Activated CD4-positive, alpha-beta T cell treated with anti-CD3 and anti-CD28 coated beads, Interleukin-2, amount 10 ng/mL, durations not matched to agents 7 days and 5 days (primary cell): ENCODE measurements around the gene TMEM272. TPM values are rescaled to one million over a fixed set of nuclear protein-coding genes. Genes with fewer than 3 reads are reported as not detected.
"Not testable (repeated sequence)": the region's sequence is repeated elsewhere in the genome, so short reads cannot be mapped to it uniquely, and the experiment has no call there.

ENCODE experiments used
- CTCF ChIA-PET: fragments of 350-600 bp; sonication (Branson Sonifier 250); formaldehyde crosslinking; loops from one replicate; lab custom pipeline; 2021; ENCODE audit warnings: antibody characterized with exemption; lab: Charles Lee
- POLR2A ChIA-PET: fragments of 350-600 bp; sonication (Branson Sonifier 250); formaldehyde crosslinking; loops from one replicate; lab custom pipeline; 2021; ENCODE audit warnings: antibody characterized with exemption; lab: Charles Lee
- DNase-seq: peaks from one replicate; pipeline ENCODE4 v3.0.0-alpha.2; 2020
- H3K27ac Mint-ChIP-seq: one replicate; pipeline ENCODE4 v1.8.0; 2021; ENCODE audit warnings: mild to moderate bottlenecking, moderate library complexity, mixed read lengths
- H3K27me3 Mint-ChIP-seq: one replicate; pipeline ENCODE4 v1.8.0; 2021; ENCODE audit warnings: mixed read lengths
- H3K36me3 Mint-ChIP-seq: one replicate; pipeline ENCODE4 v1.8.0; 2021; ENCODE audit warnings: low read depth, mixed read lengths
- H3K4me1 Mint-ChIP-seq: one replicate; pipeline ENCODE4 v1.8.0; 2021; ENCODE audit warnings: mixed read lengths
- H3K4me3 Mint-ChIP-seq: one replicate; pipeline ENCODE4 v1.8.0; 2021; ENCODE audit warnings: mild to moderate bottlenecking, moderate library complexity, mixed read lengths
- H3K9me3 Mint-ChIP-seq: one replicate; pipeline ENCODE4 v1.8.0; 2021; ENCODE audit warnings: mixed read lengths
- total RNA-seq, 2 experiments: library from RNA; stranded (reverse); gene quantifications; one replicate each; pipeline ENCODE4 v1.2.3, GENCODE V29; 2021

The TMEM272 gene
- total RNA-seq, 2 experiments from 2014 or later: 1.3 to 1.5 TPM

DNA sequence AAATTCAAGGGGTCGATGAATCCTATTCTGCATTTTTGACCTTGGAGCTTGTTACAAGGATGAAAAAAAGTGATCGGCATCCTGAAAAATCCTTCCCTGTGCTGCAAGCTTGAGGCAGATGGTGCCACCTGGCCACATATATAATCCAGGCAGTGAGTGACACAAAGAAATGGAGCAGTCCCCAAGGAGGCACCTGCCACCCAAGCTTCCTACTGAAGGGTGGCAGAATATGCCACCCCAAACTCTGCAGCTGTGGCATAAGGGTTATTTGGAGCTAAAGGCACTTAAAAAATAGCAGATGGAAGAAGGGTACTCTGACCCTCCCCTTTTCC is 15.4 kb downstream of the TMEM272 start:
- DNase-seq: no peak
- ChIA-PET POLR2A (no interaction called here), CTCF (interaction anchor here (1.1 to 7.5 kb wide), 2 partner anchors 15 to 704 kb away, joined by 3 to 41 read pairs; no protein-coding TSS in a partner anchor)
- H3K27ac Mint-ChIP-seq: no peak overlapping the region
- H3K4me3 Mint-ChIP-seq: no peak overlapping the region
- no peaks in the 10 kb centered on the region for H3K36me3 Mint-ChIP-seq
- no peaks in the 10 kb centered on the region for H3K9me3 Mint-ChIP-seq
- H3K4me1 Mint-ChIP-seq: peaks cover 81% of the 10 kb centered on the region
- no peaks in the 10 kb centered on the region for H3K27me3 Mint-ChIP-seq

DNA sequence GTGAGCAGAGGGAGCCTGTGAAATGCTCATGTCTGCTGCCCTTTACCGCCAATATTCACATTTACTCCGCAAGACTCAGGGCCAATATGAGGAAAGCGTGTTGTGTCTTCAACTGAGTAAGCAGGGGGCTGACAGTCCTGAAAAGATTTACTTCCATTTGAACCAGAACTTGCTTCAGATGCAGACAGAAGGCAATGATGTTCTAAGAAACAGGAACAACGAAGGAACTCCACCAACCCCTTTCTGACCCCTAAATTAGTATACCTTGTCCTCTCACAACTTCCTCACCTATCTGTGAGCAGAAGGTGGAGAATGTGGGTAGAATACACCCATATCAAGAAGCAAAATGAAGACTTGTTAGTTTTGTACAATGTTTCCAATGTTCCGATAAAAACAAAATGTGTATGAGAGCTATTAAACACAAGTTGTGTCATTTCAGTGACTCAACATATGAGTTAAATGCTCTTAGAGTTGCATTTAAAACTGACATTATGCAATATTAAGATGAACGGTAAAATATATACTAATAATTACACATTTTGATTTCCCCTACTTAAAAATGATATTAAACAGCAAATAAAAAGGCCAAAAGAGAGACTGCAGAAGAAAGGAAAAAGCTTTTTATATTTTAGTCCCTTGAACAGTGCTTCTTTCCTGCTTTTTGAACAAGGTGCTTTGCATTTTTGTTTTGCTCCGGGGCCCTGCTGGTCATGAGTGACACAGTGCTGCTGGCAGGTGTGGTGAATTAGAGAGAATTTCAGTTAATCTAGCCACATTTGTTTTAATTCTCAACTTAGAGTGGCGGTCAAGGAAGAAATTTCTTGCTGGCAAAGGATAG is 16.0 kb downstream of the TMEM272 start:
- DNase-seq: no peak
- peaks cover 4% of the 10 kb centered on the region for H3K36me3 Mint-ChIP-seq
- peaks cover 82% of the 10 kb centered on the region for H3K4me1 Mint-ChIP-seq
- ChIA-PET POLR2A (no interaction called here), CTCF (interaction anchor here (1.1 to 7.5 kb wide), 4 partner anchors 9 to 704 kb away, joined by 3 to 41 read pairs (median 4); no protein-coding TSS in a partner anchor)
- H3K27me3 Mint-ChIP-seq: no peaks in the 10 kb centered on the region
- no peaks in the 10 kb centered on the region for H3K9me3 Mint-ChIP-seq
- H3K27ac Mint-ChIP-seq: no peak overlapping the region
- no peak overlapping the region for H3K4me3 Mint-ChIP-seq

DNA sequence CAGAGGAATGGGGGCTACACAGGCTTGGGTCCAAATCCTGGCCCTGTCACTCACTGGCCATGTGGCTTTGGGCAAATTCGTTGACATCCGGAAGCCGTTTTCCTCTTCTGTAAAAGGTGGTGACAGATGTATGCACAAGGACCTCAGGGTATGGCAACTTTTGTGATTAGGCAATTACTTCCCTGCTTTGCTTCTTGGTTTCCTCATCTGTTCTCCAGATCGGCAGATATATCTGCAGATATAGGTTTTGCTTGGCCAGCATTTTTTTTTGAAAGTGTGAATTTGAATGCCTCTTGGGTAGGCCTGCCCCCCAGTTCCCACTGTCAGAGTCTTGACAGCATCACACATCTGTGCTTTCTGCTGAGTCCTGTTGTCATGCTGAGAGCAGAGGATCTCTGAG is 17.7 kb downstream of the TMEM272 start:
- Mint-ChIP-seq H3K4me1 (peaks cover 87% of the 10 kb centered on the region), H3K36me3 (peaks cover 4% of the 10 kb centered on the region), H3K27me3 (no peaks in the 10 kb centered on the region), H3K27ac (peak overlapping the region; percentile 97), H3K4me3 (no peak overlapping the region), H3K9me3 (no peaks in the 10 kb centered on the region)
- CTCF ChIA-PET: interaction anchor here (1.0 to 7.5 kb wide), 3 partner anchors 11 to 22 kb away, joined by 5 to 41 read pairs (median 5); no protein-coding TSS in a partner anchor
- DNase-seq: no peak
- POLR2A ChIA-PET: no interaction called here

DNA sequence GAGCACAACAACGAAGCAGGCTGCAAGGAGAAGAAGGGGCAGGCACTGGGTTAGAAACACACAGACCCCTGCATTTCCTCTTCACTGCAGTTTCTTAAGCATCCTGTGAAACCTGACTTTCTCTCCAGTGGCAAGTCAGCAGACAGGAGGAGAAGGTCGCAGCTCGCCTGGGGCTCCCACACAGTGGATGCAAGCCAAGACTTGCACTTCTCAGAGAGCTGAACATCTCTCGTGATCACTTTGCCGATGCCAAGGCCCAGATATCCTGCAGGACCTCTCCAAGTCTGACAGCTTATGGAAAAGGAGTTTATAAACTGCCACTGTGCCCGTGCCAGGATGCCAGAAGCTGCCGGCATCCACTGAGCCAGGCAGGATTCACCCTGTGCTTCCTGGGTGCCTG is 18.4 kb downstream of the TMEM272 start:
- H3K27ac Mint-ChIP-seq: peak overlapping the region; percentile 97
- H3K4me3 Mint-ChIP-seq: peak overlapping the region; percentile 65
- CTCF ChIA-PET: interaction anchor here (0.6 to 7.5 kb wide), 5 partner anchors 9 to 23 kb away, joined by 3 to 41 read pairs (median 5); no protein-coding TSS in a partner anchor
- POLR2A ChIA-PET: no interaction called here
- H3K36me3 Mint-ChIP-seq: peaks cover 4% of the 10 kb centered on the region
- H3K4me1 Mint-ChIP-seq: peaks cover 87% of the 10 kb centered on the region
- H3K9me3 Mint-ChIP-seq: no peaks in the 10 kb centered on the region
- H3K27me3 Mint-ChIP-seq: no peaks in the 10 kb centered on the region
- no peak for DNase-seq

DNA sequence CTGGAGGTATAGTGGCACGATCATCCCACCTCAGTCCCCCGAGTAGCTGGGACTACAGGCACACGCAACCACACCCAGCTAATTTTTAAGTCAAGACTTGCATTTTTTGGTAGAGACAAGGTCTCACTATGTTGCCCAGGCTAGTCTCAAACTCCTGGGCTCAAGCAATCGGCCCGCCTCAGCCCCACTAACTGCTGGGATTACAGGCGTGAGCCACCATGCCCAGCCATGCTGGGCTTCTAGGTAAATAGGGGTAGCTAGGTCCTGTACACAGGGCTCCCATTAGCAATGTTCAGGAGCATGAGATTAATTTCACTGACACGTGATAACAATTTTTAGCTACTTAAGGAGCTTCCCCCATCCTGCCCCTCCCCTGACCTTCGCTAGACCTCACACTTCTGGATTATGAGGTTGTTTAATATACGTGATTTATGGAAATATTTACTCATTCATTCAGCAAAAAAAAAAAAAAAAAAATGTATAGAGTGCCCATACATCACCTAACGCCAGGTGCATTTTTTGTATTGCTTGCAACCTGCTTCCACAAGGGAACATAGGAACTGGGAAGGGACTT is 19.2 kb downstream of the TMEM272 start:
- no peak for DNase-seq
- no peaks in the 10 kb centered on the region for H3K9me3 Mint-ChIP-seq

DNA sequence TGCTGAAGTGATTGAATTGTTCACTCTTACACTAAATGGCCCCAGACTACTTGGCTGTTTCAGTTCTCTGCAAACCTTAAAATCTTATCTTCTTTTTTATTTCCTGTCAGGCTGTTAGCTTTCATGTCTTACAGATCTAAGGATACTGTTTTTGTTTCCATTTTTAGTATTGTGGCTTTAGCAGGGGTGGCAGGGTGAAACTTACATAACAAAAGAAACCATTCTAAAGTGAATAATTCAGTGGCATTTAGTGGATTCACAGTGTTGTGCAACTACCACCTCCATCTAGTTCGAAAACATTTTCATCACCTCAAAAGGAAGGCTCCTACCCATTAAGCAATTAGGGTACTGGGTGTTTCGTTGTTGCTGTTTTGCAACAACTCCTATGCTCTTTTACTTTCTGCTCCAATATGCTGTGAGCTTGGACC is 19.8 kb downstream of the TMEM272 start:
- CTCF ChIA-PET: interaction anchor here (0.6 to 7.5 kb wide), 5 partner anchors 10 to 700 kb away, joined by 3 to 41 read pairs (median 3); no protein-coding TSS in a partner anchor
- POLR2A ChIA-PET: interaction anchor here (0.6 to 0.9 kb wide), 3 partner anchors 20 to 372 kb away, joined by 3 read pairs; partner anchors contain the start of genes INTS6 and TMEM272
- Mint-ChIP-seq H3K4me1 (peaks cover 97% of the 10 kb centered on the region), H3K4me3 (peak overlapping the region; percentile 65), H3K9me3 (no peaks in the 10 kb centered on the region), H3K27me3 (no peaks in the 10 kb centered on the region), H3K27ac (peak overlapping the region; percentile 97), H3K36me3 (peaks cover 9% of the 10 kb centered on the region)
- peak; percentile 54 for DNase-seq

More for the DNA sequence above, 19.2 kb downstream of the TMEM272 start:
- Mint-ChIP-seq H3K27me3 (no peaks in the 10 kb centered on the region), H3K4me3 (peak overlapping the region; percentile 65), H3K27ac (peak overlapping the region; percentile 97), H3K4me1 (peaks cover 94% of the 10 kb centered on the region), H3K36me3 (peaks cover 9% of the 10 kb centered on the region)
- ChIA-PET POLR2A (interaction anchor here (0.6 to 0.9 kb wide), 3 partner anchors 19 to 373 kb away, joined by 3 read pairs; partner anchors contain the start of genes INTS6 and TMEM272), CTCF (interaction anchor here (0.6 to 7.5 kb wide), 5 partner anchors 10 to 700 kb away, joined by 3 to 41 read pairs (median 3); no protein-coding TSS in a partner anchor)

DNA sequence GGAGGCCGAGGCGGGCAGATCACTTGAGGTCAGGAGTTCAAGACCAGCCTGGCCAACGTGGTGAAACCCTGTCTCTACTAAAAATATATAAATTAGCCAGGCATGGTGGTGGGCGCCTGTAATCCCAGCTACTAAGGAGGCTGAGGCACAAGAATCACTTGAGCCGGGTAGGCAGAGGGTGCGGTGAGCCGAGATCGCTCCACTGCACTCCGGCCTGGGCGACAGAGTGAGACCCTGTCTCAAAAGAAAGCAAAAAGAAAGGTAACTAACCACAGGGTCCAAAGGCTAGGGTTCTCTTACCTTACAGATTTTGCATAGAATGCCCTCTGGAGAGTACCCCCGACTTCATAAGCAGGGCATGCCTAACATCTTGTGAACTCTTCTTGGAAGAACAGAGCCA is 20.3 kb downstream of the TMEM272 start:
- H3K36me3 Mint-ChIP-seq, DNase-seq, H3K27me3 Mint-ChIP-seq, H3K9me3 Mint-ChIP-seq, POLR2A ChIA-PET: not testable (repeated sequence)
- H3K4me3 Mint-ChIP-seq: peak overlapping the region; percentile 65
- H3K4me1 Mint-ChIP-seq: peaks cover 98% of the 10 kb centered on the region
- peak overlapping the region; percentile 97 for H3K27ac Mint-ChIP-seq
- CTCF ChIA-PET: interaction anchor here (7.5 kb wide), 1 partner anchor 10 kb away, joined by 41 read pairs; no protein-coding TSS in a partner anchor

DNA sequence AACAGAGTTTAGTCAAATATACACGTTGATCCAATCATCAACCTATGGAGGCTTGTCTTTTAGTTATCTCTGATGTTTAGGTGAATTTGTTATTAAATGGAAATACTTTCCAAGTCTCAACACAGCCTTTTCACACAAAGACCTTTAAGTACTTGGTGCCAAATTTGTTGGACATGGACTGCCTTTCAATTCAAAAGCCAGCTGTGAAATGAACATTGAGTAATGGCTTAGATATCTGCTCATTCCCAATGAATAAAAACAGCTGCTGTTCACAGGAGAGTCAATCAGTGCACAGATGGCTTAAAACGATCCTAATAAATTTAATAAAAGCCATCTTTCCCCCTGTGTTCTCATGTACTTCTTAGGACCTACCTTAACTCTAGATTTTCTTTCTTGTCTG is 21.1 kb downstream of the TMEM272 start:
- H3K9me3 Mint-ChIP-seq: no peaks in the 10 kb centered on the region

DNA sequence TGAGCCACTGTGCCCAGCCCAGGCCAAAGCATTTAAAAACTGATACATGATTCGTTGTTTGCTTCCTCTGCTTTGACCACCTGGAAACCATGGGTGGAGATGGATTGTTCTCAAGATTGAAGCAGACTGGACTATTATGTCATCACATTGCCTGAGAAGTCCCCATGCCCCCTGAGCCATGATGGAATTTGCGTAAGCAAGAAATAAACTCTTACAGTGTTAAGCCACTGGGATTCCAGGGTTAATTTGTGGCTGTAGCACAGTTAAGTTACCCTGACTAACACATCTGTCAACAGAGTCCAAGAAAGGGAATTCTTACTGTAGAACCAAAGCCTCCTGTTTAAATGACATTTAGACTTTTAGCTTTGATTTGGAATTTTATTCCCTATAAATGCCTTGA is 21.6 kb downstream of the TMEM272 start:
- Mint-ChIP-seq H3K36me3 (peaks cover 9% of the 10 kb centered on the region), H3K27me3 (no peaks in the 10 kb centered on the region), H3K27ac (peak overlapping the region; percentile 97), H3K4me3 (peak overlapping the region; percentile 65), H3K4me1 (peaks cover 99% of the 10 kb centered on the region), H3K9me3 (no peaks in the 10 kb centered on the region)
- DNase-seq: no peak
- ChIA-PET POLR2A (no interaction called here), CTCF (interaction anchor here (1.4 to 7.5 kb wide), 4 partner anchors 8 to 70 kb away, joined by 3 to 41 read pairs (median 4); no protein-coding TSS in a partner anchor)

More for the DNA sequence above, 21.1 kb downstream of the TMEM272 start:
- H3K36me3 Mint-ChIP-seq: peaks cover 9% of the 10 kb centered on the region
- ChIA-PET POLR2A (no interaction called here), CTCF (interaction anchor here (1.7 to 7.5 kb wide), 2 partner anchors 8 to 9 kb away, joined by 5 to 41 read pairs; no protein-coding TSS in a partner anchor)
- peaks cover 99% of the 10 kb centered on the region for H3K4me1 Mint-ChIP-seq
- no peaks in the 10 kb centered on the region for H3K27me3 Mint-ChIP-seq
- H3K4me3 Mint-ChIP-seq: peak overlapping the region; percentile 65
- H3K27ac Mint-ChIP-seq: peak overlapping the region; percentile 97
- DNase-seq: no peak

DNA sequence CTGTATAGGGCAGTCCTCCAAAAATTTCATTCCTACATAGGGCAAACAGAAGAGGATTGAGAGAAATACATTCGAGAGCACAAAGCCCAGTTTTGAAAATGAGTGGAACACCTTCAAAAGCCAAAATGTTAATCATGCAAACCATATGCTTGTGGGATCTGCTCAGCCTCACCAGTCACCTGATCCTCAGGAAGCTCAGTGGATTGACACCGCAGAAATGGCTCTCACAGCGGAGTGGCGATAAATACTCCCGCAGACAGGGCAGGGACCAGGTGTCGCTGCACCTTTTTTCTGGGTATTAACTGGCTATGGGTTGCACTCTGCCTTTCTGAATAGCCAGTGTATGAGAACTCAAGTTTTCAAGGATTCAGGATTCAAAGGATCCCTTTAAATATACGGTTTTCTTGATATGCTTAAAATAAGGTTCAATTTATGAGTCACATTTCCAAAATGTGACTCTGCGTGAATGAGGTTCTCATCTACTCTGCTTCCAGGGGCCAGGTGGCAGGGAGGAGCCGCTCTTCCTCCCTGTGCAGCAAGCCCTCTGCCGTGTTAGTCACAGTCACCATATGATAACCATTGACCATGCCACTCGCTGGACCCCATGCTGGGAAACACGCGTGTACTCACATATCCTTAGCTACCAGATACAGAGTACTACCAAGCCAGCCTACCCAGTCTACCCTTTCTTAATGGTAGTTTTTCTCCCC is 22.7 kb downstream of the TMEM272 start:
- H3K9me3 Mint-ChIP-seq: no peaks in the 10 kb centered on the region
- H3K27me3 Mint-ChIP-seq: no peaks in the 10 kb centered on the region
- H3K27ac Mint-ChIP-seq: peak overlapping the region; percentile 97
- H3K4me1 Mint-ChIP-seq: peaks cover 97% of the 10 kb centered on the region
- DNase-seq: no peak
- H3K36me3 Mint-ChIP-seq: peaks cover 13% of the 10 kb centered on the region
- CTCF ChIA-PET: interaction anchor here (0.8 to 7.5 kb wide), 6 partner anchors 8 to 71 kb away, joined by 3 to 41 read pairs (median 4); no protein-coding TSS in a partner anchor
- peak overlapping the region; percentile 56 for H3K4me3 Mint-ChIP-seq
- POLR2A ChIA-PET: no interaction called here

DNA sequence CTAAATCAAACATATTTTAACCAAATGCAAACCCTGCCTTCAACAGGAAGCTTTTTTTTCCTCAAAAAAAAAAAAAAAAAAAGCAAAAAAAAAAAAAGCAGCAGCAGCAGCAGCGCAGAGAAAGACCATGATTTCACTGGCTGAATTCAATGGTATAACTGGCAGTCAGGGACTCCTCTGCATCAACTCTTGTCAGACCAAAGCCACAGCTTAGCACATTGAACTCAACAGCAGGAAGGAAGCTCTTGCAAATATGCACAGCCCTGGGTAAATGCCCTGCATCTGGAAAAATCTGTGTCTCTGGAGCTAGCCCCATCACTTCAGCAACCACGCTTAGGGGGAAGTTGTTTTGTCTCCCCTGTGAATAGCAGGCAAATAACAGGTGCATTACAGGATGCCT is 23.4 kb downstream of the TMEM272 start:
- ChIA-PET CTCF (interaction anchor here (0.8 to 2.0 kb wide), 3 partner anchors 13 to 71 kb away, joined by 3 to 4 read pairs (median 3); no protein-coding TSS in a partner anchor), POLR2A (no interaction called here)
- Mint-ChIP-seq H3K4me3 (peak overlapping the region; percentile 56), H3K9me3 (no peaks in the 10 kb centered on the region), H3K27ac (peak overlapping the region; percentile 97), H3K36me3 (peaks cover 13% of the 10 kb centered on the region), H3K27me3 (no peaks in the 10 kb centered on the region), H3K4me1 (peaks cover 94% of the 10 kb centered on the region)
- DNase-seq: peak; percentile 55
